ENCODE data around the gene NOTCH1.
"Not testable (repeated sequence)": the region's sequence is repeated elsewhere in the genome, so short reads cannot be mapped to it uniquely, and the experiment has no call there.

NOTCH1 gene

DNA sequence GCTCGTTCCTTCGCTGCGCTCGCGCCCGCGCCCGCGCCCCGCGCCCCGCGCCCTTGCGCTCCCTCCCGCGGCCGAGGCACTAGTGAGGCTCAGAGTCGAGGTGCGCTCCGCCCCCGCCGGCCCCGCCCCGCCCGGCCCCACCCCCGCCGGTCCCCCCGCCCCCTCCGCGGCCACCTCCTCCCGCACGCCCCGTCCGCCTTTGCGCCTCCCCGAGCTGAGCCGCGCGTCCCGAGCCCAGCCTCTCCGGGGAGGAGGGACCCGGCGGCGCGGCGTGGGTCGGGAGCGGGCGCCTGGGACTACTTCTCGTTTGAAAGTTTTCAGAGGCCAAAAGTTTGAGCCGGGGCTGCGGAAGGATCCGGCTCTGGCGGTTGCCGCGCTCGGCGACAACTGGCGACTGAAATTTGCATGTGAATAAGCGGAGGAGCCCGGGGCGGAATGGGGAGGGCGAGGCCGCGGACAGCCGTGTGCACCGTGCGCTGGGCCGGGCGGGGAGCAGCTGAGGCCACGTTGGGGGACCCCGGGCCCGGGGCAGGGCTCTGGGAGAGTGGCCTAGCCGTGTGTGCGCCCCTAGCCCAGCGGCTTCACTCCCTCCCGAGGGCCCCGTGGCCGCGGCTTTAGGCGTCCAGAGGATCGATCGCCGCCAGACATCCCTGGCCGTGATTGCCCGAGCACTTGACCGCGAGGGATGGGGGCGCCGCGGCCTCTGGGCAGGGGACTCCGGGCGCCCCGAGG is at the start of gene NOTCH1:
Gene NOTCH1, minus strand, starts transcription at position 84 of the 732 bp plus-strand sequence. CDS start 262 bp downstream, outside the sequence.
- DNase-seq (ENCODE audit: low read depth in 2 of 2) = peak; percentile 73 to 80

GRCh38 chr9:136594492-136594891 is 48.6 kb upstream of the NOTCH1 start:
- DNase-seq (ENCODE audit: low read depth in 2 of 2) = no peak

- no peak for DNase-seq (ENCODE audit: low read depth in 2 of 2)
Observed at GRCh38 chr9:136593581-136593980, 47.7 kb upstream of the NOTCH1 start.

- DNase-seq (ENCODE audit: low read depth in 2 of 2) = no peak
Observed at GRCh38 chr9:136592666-136593065, 46.8 kb upstream of the NOTCH1 start.

DNA sequence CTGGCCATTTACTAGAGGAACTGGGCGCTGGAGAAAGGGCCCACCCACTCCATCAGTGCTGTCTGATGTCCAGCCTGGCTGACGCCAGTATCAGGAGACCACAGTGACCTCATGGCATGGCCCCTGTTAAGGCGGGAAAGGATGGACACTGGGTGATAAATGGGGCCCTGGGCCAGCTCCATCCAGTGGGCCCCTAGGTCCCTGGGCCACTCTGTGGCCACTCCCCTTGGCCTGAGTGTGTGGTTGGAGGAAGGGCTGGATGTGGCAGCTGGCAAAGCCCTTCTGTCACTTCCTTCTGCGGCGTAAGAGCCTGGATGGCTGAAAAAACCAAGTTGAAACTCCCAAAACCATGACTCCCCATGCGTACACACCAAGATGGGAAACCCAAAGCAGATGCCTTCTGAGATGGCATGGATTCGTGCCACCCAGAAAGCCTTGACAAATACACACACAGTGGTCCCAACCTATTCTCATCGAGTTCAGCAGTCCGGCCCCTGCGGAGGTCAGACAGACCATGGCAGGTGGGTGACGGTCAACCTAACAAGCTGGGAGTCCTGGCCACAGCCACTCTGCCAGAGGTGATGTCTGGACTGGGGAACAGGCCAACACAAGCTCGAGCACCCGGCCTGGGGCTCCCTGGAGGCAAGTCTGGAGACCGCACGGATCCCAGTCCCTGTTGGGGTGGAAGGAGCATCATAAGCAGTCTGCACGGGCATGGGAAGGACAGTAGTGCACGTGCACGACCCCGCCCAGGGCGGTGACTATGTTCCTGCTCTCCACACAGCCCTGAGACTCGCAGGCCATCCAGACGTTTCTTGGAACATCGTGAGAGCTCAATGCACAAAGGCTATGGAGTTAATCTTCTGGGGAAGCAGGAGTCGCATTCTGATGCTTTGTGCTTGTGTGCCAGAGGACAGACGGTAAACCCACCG is 45.2 kb upstream of the NOTCH1 start:
- no peak for DNase-seq (ENCODE audit: low read depth in 2 of 2)

GRCh38 chr9:136589766-136590763 is 44.2 kb upstream of the NOTCH1 start:
- DNase-seq (ENCODE audit: low read depth in 2 of 2) = no peak

- no peak for DNase-seq (ENCODE audit: low read depth in 2 of 2)
Observed at GRCh38 chr9:136588663-136589464, 43.0 kb upstream of the NOTCH1 start.

DNA sequence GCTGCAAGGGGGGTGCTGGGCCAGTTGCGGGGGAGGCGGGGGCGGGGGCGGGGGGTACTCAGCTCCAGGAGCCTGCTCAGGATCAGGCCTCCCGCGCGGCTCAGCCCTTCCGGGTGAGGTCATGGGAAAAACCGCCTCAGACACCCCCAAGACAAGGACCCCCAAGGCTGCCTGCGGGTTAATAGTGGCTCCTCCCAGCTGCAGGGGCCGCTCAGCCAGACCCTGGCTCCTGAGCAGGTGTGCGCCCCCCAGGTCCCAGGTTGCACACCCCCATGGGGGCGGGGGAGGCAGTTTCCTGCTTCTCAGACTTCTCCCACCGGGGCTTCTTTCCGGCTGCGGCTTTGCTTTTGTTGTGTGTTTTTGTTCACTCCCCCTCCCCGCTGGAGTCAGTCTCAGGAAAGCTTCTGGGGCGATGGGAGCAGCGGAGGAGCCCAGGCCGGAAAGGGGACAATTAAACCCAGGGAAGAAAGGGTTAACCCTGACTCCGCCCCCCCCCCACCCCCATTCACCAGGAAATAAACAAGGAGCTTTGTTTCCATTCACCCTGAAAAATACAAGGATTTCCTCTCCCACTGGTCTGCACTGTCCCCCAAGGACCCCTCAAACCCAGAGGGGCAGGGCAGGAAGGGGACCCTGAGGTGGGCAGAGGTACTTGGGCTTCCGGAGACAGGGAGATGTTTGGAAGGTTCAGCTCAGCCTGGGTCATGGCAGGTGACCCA is 42.3 kb upstream of the NOTCH1 start:
- DNase-seq (ENCODE audit: low read depth in 2 of 2) = no peak

GRCh38 chr9:136587145-136587943 is 41.5 kb upstream of the NOTCH1 start:
- DNase-seq (ENCODE audit: low read depth in 2 of 2) = no peak

DNA sequence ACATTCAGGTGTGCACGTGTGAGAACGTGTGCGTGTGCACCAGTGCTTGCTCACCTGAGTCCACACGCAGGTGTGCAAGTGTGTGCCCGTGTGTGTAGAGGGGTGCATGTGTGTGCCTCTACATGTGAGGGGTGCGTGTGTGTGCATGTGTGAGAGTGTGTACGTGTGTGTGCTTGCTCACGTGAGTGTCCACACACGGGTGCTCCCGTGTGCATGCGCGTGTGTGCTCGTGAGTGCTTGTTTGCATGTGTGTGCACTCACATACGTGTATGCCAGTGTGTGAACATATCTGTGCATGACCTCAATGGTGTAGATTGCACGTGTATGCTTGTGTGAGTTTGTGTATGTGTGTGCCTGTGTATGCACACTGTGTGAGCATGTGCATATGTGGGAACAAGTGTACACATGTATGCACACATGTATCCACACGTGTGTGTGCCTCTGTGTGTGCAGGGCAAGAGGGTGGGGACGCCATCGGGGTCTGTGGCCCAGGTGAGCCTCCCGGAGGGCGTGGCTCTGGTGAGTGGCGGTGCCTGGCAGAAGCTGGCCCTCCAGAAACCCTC is 40.6 kb upstream of the NOTCH1 start:
- DNase-seq (ENCODE audit: low read depth in 2 of 2) = no peak

GRCh38 chr9:136585531-136586120 is 39.8 kb upstream of the NOTCH1 start:
- DNase-seq (ENCODE audit: low read depth in 2 of 2) = no peak

DNA sequence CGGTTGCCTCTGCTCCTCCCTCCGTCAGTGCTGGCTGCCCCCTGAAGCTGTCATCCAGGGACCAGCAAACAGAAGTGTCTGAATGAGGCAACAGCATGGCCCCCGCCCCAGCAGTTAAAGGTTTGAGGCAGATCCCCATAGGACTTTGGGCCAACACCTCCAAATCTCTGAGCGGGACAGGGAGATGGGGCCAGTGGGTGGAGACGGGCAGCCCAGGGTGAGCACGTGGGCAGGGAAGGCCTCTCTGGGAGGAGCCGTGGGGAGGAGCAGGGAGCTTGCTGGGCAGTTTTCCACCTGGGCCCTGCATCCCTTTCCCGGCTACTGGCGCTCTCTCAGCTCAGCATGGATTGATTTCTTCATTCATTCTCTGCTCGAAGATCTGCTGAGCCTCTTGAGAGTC is 39.1 kb upstream of the NOTCH1 start:
- no peak for DNase-seq (ENCODE audit: low read depth in 2 of 2)

DNA sequence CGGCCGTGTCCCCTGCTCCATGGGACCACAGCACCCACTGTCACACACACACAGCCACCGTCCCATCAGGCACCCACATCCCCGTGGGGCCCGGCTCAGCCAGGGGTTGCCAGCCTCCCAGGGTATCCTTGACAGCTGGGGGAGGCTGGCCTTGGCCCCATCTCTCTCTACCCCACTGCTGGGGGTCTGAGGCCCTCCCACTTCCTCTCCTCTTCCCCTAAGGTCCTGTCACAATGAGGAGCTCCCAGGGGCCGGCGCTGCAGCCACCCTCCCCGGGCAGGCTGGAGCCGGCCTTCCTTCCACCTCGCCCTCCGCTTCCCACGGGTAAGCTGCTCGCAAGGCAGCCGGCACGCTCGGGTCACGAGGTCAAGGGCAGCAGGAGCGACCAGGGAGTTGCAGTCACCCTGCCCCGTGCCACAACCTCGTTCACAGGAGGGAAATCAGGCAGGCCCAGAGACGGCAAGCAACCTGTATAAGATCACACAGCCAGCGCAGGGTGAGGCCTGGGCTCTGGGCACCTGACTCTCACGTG is 38.6 kb upstream of the NOTCH1 start:
- no peak for DNase-seq (ENCODE audit: low read depth in 2 of 2)

DNA sequence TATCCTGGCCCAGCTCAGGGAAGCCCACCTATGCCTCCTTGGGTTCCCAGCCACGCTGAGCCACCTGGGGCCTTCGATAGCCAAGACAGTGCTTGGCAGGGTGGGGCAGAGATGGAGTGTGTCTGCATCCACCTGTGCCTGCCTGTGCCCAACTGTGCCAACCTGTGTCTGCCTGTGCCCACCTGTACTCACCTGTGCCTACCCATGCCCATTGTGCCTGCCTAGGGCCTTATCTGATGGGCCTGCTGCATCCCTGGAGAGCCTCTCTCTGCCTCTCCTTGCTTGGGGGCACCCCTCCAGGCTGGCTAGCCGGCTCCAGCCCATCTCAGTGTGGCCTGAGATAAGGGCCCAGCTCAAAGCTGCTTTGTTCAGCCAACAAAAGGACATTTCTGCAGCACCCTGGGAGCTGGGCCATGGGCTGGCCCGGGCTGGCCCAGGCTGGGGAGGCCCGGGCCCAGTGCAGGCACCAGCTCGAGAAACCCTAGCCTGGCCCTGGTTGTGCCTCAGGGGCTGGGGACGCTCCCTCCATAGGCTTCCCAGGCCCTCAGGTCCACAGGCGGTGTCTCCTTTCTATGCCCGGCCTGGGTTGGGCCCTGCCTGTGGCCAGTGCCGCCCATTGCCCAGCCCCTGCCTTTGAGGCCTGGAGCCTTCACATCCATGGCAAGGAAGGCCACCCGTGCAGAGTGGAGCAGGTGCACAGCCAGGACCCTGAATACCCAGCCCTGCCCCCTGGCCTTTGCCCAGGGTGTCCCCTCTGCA is 37.3 kb upstream of the NOTCH1 start:
- DNase-seq (ENCODE audit: low read depth in 2 of 2) = no peak

GRCh38 chr9:136581614-136582447 is 36.0 kb upstream of the NOTCH1 start:
- DNase-seq (ENCODE audit: low read depth in 2 of 2) = no peak

GRCh38 chr9:136579650-136580219 is 33.9 kb upstream of the NOTCH1 start:
- DNase-seq (ENCODE audit: low read depth in 2 of 2) = not testable (repeated sequence)

Data from stimulated activated CD4-positive, alpha-beta T cell treated with anti-CD3 and anti-CD28 coated beads, Interleukin-1b, Interleukin-23, amount 100 ng/mL, for 1 hour (primary cell).